Stimulated activated CD4-positive, alpha-beta T cell treated with anti-CD3 and anti-CD28 coated beads, Interleukin-4, amount 100 ng/mL, for 4 hours (primary cell): ENCODE data around the gene DNAH9.

ENCODE experiments used
- DNase-seq, 2 experiments: peaks; one replicate each; pipeline ENCODE4 v3.0.0-alpha.2; 2020

DNAH9 gene

GRCh38 chr17:11990363-11990983, 392.2 kb downstream of the DNAH9 start:
- DNase-seq: no peak

- DNase-seq: no peak
Measured at GRCh38 chr17:11991461-11991860, 393.2 kb downstream of the DNAH9 start.

GRCh38 chr17:11996722-11997146, 398.5 kb downstream of the DNAH9 start:
- DNase-seq: peak in 1 of 2 experiments; percentile 21

GRCh38 chr17:11997147-11997971, 399.1 kb downstream of the DNAH9 start, which contains the start of gene ZNF18:
Gene ZNF18, minus strand, starts transcription at chr17:11997475. Its CDS starts 4,646 bp downstream, at chr17:11992829.
- DNase-seq: peak; percentile 95 to 97

GRCh38 chr17:11997972-11998233, 399.6 kb downstream of the DNAH9 start:
- DNase-seq: no peak

- no peak for DNase-seq
Measured at GRCh38 chr17:11999696-12000095, 401.4 kb downstream of the DNAH9 start.

GRCh38 chr17:12007466-12007865, 409.2 kb downstream of the DNAH9 start:
- DNase-seq: no peak
